SK-N-SH (cell line): Measurements from ENCODE around the gene SEPHS2. TPM values are rescaled to one million over a fixed set of nuclear protein-coding genes. Genes with fewer than 3 reads are reported as not detected.

Experiments
- CTCF ChIA-PET: fragments of 300-600, 350-600 bp; formaldehyde crosslinking; extraction: SDS; loops from one replicate; lab custom pipeline; 2021; lab: Yijun Ruan, JAX
- POLR2A ChIA-PET: fragments of 350-600 bp; sonication (Branson Sonifier 250); formaldehyde crosslinking; extraction: SDS; loops from one replicate; lab custom pipeline; 2020; ENCODE audit warnings: antibody characterized with exemption, inconsistent platforms; lab: Yijun Ruan, JAX
- DNase-seq: peaks from one replicate; pipeline ENCODE4 v3.0.0; 2012
- H2AFZ ChIP-seq: fragments of 200-600 bp; sonication (generic); 2 replicates; pipeline ENCODE4 v1.8.1; 2016; ENCODE audit warnings: antibody characterized with exemption, mild to moderate bottlenecking, low read depth
- H3F3A ChIP-seq: fragments of 200-600 bp; sonication (generic); replicated peaks from 2 replicates; pipeline ENCODE3; 2016; ENCODE audit warnings: antibody characterized with exemption, mild to moderate bottlenecking; ENCODE audit not compliant: insufficient read depth
- H3K27ac ChIP-seq, 2 experiments: fragments of 200-500 bp in 1 of 2; fragments of 200-600 bp in 1 of 2; sonication (Bioruptor generic) in 1 of 2; sonication (generic), shearing (Covaris generic) in 1 of 2; 2 replicates each; pipeline versions ENCODE4 v1.5.1 to v1.6.1; 2014 to 2016; ENCODE audit warnings: low read depth in 2 of 2, inconsistent platforms in 1 of 2, low read length in 1 of 2, mild to moderate bottlenecking in 1 of 2, mixed read lengths in 1 of 2
- H3K27me3 ChIP-seq: fragments of 200-600 bp; sonication (generic), shearing (Covaris generic); 2 replicates; pipeline ENCODE4 v1.6.1; 2016; ENCODE audit warnings: mixed run types; ENCODE audit not compliant: insufficient read depth
- H3K36me3 ChIP-seq, 2 experiments: fragments of 200-500 bp in 1 of 2; fragments of 200-600 bp in 1 of 2; sonication (Bioruptor generic) in 1 of 2; sonication (generic) in 1 of 2; replicated peaks in 1 of 2; 2 replicates each; pipeline versions ENCODE3 to v1.5.1; 2014 to 2016; ENCODE audit warnings: low read length in 1 of 2, mild to moderate bottlenecking in 1 of 2; ENCODE audit not compliant: insufficient read depth in 2 of 2, control insufficient read depth in 1 of 2
- H3K4me1 ChIP-seq, 2 experiments: fragments of 200-500 bp in 1 of 2; fragments of 200-600 bp in 1 of 2; sonication (Bioruptor generic) in 1 of 2; sonication (generic), shearing (Covaris generic) in 1 of 2; 2 replicates each; pipeline versions ENCODE4 v1.5.1 to v1.6.1; 2014 to 2016; ENCODE audit warnings: low read depth in 1 of 2, low read length in 1 of 2, mixed run types in 1 of 2; ENCODE audit not compliant: insufficient read depth in 2 of 2, control insufficient read depth in 1 of 2
- H3K4me2 ChIP-seq: fragments of 200-600 bp; sonication (generic), shearing (Covaris generic); 2 replicates; pipeline ENCODE4 v1.6.1; 2017; ENCODE audit warnings: mixed run types
- H3K4me3 ChIP-seq, 2 experiments: fragments of 200-500 bp in 1 of 2; fragments of 200-600 bp in 1 of 2; sonication (Bioruptor generic) in 1 of 2; sonication (generic), shearing (Covaris generic) in 1 of 2; 2 replicates each; pipeline versions ENCODE4 v1.5.1 to v1.8.1; 2014 to 2016; ENCODE audit warnings: low read depth in 2 of 2, inconsistent platforms in 1 of 2, low read length in 1 of 2, mild to moderate bottlenecking in 1 of 2, mixed read lengths in 1 of 2, moderate library complexity in 1 of 2
- H3K79me2 ChIP-seq: fragments of 200-600 bp; sonication (generic); 2 replicates; pipeline ENCODE4 v1.8.1; 2017; ENCODE audit warnings: mild to moderate bottlenecking; ENCODE audit not compliant: insufficient read depth
- H3K9ac ChIP-seq: fragments of 200-600 bp; sonication (generic); 2 replicates; pipeline ENCODE4 v1.6.1; 2017; ENCODE audit warnings: mixed run types
- H3K9me2 ChIP-seq: fragments of 200-600 bp; sonication (generic); 2 replicates; pipeline ENCODE4 v1.6.1; 2017; ENCODE audit warnings: mixed run types
- H3K9me3 ChIP-seq: fragments of 200-600 bp; sonication (generic); 2 replicates; pipeline ENCODE4 v1.6.1; 2017; ENCODE audit warnings: mixed run types, mild to moderate bottlenecking, moderate library complexity
- H4K20me1 ChIP-seq: fragments of 200-600 bp; sonication (generic); 2 replicates; pipeline ENCODE4 v1.6.1; 2017; ENCODE audit warnings: mild to moderate bottlenecking, mixed run types; ENCODE audit not compliant: insufficient read depth
- ELF1 ChIP-seq: IDR thresholded peaks from 2 replicates; pipeline ENCODE4 v1.4.0; 2012
- EZH2phosphoT487 ChIP-seq: fragments of 200-600 bp; sonication (generic); IDR thresholded peaks from 2 replicates; pipeline ENCODE4 v1.6.1; 2017; ENCODE audit warnings: low read depth, mixed run types, mild to moderate bottlenecking, antibody characterized with exemption, moderate library complexity, borderline replicate concordance
- FOXJ3 ChIP-seq: sonication (generic); formaldehyde crosslinking; IDR thresholded peaks from 2 replicates; pipeline ENCODE4 v1.5.1; 2020; ENCODE audit warnings: mild to moderate bottlenecking, missing genetic modification reagents
- GABPA ChIP-seq: IDR thresholded peaks from 2 replicates; pipeline ENCODE4 v1.4.0; 2012; ENCODE audit warnings: low read depth, mild to moderate bottlenecking
- GATA2 ChIP-seq: sonication (generic); formaldehyde crosslinking; IDR thresholded peaks from 2 replicates; pipeline ENCODE4 v1.5.0; 2020; ENCODE audit warnings: mild to moderate bottlenecking, missing genetic modification reagents
- POLR2AphosphoS5 ChIP-seq: IDR thresholded peaks from 2 replicates; pipeline ENCODE4 v1.6.1; 2012; ENCODE audit warnings: low read depth, low read length
- RAD21 ChIP-seq: IDR thresholded peaks from 2 replicates; pipeline ENCODE4 v1.6.1; 2012; ENCODE audit warnings: mild to moderate bottlenecking, low read length
- WGBS: methylation state at CpG from one replicate; pipeline ENCODE4 v1.1.6; 2017; ENCODE audit warnings: low lambda C conversion rate; 5-methylcytosine and 5-hydroxymethylcytosine counted together
- polyA plus RNA-seq, 3 experiments: library from polyadenylated mRNA; depleted of rRNA; stranded (reverse); fragments of >200 nt; gene quantifications; 2 replicates each; pipeline ENCODE4 v1.2.3, GENCODE V29; 2012
- TF ChIP-seq, protein P1 (sequence below): IDR thresholded peaks from 2 replicates; pipeline ENCODE4 v1.4.0; 2012; ENCODE audit warnings: low read depth, borderline replicate concordance
- TF ChIP-seq, protein P2 (sequence below): fragments of 200-600 bp; sonication (generic); IDR thresholded peaks from 2 replicates; pipeline ENCODE4 v1.6.1; 2017; ENCODE audit warnings: antibody characterized with exemption, mild to moderate bottlenecking, moderate library complexity
- TF ChIP-seq, protein P3 (sequence below): IDR thresholded peaks from 2 replicates; pipeline ENCODE4 v1.4.0; 2012; ENCODE audit warnings: low read depth, borderline replicate concordance

SEPHS2 gene
- polyA plus RNA-seq, 1 of the 3 experiments (the other 2 are of a cell fraction): 30.8 TPM

DNA sequence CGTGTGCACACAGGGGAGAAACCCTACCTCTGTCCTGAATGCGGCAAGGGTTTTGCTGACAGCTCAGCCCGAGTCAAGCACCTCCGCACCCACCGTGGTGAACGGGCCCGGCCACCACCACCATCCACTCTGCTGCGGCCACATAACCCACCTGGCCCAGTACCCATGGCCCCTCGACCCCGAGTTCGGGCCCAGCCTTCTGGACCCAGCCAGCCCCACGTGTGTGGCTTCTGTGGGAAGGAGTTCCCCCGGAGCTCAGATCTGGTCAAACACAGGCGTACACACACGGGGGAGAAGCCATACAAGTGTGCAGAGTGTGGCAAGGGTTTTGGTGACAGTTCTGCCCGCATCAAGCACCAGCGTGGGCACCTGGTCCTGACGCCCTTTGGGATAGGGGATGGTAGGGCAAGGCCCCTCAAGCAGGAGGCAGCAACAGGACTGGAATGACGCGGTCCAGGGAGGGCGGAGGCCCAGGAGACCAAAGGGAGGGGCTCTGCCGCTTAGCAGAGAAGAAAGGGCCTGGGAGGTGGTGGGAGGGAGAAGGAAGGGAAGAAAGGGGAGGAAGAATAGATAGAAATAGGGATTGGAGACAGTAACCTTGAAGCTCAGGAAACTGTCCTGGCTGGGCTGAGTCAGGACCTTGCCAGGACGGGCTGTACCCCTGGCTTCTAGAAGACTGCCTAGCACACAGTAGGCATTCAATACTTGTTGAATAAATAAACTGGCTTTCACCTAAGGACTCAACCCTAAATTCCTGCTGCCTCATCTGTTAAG, 46.8 kb downstream of the SEPHS2 start (continued):
- TF ChIP-seq, protein P1, sequence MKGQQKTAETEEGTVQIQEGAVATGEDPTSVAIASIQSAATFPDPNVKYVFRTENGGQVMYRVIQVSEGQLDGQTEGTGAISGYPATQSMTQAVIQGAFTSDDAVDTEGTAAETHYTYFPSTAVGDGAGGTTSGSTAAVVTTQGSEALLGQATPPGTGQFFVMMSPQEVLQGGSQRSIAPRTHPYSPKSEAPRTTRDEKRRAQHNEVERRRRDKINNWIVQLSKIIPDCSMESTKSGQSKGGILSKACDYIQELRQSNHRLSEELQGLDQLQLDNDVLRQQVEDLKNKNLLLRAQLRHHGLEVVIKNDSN: no peak
- TF ChIP-seq ELF1 (no peak), GATA2 (CRISPR knock-in tag) (no peak), RAD21 (no peak), FOXJ3 (no peak)

DNA sequence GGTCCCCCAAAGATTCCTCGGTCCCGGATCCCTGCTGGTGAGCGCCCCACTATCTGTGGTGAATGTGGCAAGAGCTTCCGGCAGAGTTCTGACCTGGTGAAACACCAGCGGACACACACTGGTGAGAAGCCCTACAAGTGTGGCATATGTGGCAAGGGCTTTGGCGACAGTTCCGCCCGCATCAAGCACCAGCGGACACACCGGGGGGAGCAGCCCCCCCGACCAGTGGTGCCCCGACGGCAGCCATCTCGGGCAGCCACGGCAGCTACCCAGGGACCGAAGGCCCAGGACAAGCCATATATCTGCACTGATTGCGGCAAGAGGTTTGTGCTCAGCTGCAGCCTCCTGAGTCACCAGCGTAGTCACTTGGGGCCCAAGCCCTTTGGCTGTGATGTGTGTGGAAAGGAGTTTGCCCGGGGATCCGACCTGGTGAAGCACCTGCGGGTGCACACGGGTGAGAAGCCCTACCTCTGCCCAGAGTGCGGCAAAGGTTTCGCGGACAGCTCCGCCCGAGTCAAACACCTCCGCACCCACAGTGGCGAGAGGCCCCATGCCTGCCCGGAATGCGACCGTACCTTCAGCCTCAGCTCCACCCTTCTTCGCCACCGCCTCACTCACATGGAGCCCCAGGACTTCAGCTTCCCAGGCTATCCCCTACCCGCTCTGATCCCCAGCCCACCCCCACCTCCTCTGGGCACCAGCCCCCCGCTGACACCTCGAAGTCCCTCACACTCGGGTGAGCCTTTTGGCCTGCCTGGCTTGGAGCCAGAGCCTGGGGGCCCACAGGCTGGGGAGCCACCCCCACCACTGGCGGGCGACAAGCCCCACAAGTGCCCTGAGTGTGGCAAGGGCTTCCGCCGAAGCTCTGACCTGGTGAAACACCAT, 47.7 kb downstream of the SEPHS2 start:
- peaks cover 47% of the 10 kb centered on the region for H3F3A ChIP-seq
- H3K79me2 ChIP-seq: peaks cover 28% of the 10 kb centered on the region
- no peaks in the 10 kb centered on the region for H3K27me3 ChIP-seq
- H2AFZ ChIP-seq: no peak overlapping the region
- no peak overlapping the region for H3K4me2 ChIP-seq
- ChIA-PET POLR2A (interaction anchor here (1.6 kb wide), 1 partner anchor 10 kb away, joined by 6 read pairs; the partner anchor contains the start of gene ZNF771), CTCF (interaction anchor here (0.7 to 3.7 kb wide), 4 partner anchors 12 to 32 kb away, joined by 3 to 38 read pairs (median 3); partner anchors contain the start of genes DCTPP1 and ZNF771)
- H3K4me3 ChIP-seq: no peak overlapping the region
- H3K4me1 ChIP-seq: peaks cover 10 to 18% of the 10 kb centered on the region in 2 experiments; a peak in 2 of 4 replicates
- no peaks in the 10 kb centered on the region for H3K9me2 ChIP-seq
- H3K9ac ChIP-seq: no peak overlapping the region
- no peak for TF ChIP-seq POLR2AphosphoS5
- no peak for TF ChIP-seq EZH2phosphoT487
- TF ChIP-seq, protein P1: no peak
- TF ChIP-seq, protein P2, sequence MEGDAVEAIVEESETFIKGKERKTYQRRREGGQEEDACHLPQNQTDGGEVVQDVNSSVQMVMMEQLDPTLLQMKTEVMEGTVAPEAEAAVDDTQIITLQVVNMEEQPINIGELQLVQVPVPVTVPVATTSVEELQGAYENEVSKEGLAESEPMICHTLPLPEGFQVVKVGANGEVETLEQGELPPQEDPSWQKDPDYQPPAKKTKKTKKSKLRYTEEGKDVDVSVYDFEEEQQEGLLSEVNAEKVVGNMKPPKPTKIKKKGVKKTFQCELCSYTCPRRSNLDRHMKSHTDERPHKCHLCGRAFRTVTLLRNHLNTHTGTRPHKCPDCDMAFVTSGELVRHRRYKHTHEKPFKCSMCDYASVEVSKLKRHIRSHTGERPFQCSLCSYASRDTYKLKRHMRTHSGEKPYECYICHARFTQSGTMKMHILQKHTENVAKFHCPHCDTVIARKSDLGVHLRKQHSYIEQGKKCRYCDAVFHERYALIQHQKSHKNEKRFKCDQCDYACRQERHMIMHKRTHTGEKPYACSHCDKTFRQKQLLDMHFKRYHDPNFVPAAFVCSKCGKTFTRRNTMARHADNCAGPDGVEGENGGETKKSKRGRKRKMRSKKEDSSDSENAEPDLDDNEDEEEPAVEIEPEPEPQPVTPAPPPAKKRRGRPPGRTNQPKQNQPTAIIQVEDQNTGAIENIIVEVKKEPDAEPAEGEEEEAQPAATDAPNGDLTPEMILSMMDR: no peak
- TF ChIP-seq, protein P3, sequence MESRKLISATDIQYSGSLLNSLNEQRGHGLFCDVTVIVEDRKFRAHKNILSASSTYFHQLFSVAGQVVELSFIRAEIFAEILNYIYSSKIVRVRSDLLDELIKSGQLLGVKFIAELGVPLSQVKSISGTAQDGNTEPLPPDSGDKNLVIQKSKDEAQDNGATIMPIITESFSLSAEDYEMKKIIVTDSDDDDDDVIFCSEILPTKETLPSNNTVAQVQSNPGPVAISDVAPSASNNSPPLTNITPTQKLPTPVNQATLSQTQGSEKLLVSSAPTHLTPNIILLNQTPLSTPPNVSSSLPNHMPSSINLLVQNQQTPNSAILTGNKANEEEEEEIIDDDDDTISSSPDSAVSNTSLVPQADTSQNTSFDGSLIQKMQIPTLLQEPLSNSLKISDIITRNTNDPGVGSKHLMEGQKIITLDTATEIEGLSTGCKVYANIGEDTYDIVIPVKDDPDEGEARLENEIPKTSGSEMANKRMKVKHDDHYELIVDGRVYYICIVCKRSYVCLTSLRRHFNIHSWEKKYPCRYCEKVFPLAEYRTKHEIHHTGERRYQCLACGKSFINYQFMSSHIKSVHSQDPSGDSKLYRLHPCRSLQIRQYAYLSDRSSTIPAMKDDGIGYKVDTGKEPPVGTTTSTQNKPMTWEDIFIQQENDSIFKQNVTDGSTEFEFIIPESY: no peak
- no peak for TF ChIP-seq GABPA
- no peaks in the 10 kb centered on the region for H4K20me1 ChIP-seq
- no peaks in the 10 kb centered on the region for H3K9me3 ChIP-seq
- H3K36me3 ChIP-seq: peaks cover 5 to 18% of the 10 kb centered on the region in 2 experiments
- WGBS: 99% methylated on average over 15 of the region's 42 CpGs
- no peak for DNase-seq
- no peak overlapping the region; a peak in 1 of 4 replicates for H3K27ac ChIP-seq
